GM18858 (cell line): ENCODE measurements around the gene CLMP.
"Not testable (repeated sequence)": the region's sequence is repeated elsewhere in the genome, so short reads cannot be mapped to it uniquely, and the experiment has no call there.

Experiments used
- ATAC-seq: cut with Tn5 transposase; IDR thresholded peaks from one replicate; pipeline ENCODE4 v1.9.1; 2021; ENCODE audit not compliant: unreplicated experiment

CLMP gene

GRCh38 chr11:123059041-123059920 lies 135.8 kb downstream of the CLMP start:
- ATAC-seq, result not testable (repeated sequence)

DNA sequence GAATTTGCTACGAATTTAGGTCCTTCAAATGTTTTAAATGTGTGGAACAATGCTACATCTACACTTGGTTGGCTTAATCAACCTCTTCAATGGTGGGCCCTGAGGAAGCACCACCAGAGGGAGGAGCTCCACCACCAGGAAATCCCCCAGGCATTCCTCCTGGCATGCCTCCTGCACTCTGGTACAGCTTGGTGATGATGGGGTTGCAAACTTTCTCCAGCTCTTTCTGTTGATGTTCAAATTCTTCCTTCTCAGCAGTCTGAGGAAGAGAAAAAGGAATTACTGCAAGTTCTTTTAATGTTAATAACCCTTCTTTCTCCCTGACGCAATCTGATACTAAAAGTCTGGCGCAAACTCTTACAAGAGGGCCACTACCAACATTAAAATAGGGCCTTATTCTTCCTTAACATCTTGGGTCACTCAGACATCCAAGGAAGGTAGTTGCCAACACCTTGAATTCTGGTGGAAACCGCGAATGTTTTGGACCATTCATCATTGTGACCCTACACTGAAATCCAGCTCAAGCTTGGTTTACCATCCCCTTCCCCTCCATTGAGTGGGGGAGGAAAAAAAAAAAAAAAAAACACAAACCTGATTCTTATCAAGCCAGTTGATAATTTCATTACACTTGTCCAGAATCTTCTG lies 137.3 kb downstream of the CLMP start:
- no peak for ATAC-seq

- ATAC-seq, result no peak
These were observed 138.1 kb downstream of the CLMP start for GRCh38 chr11:123056835-123057491.

DNA sequence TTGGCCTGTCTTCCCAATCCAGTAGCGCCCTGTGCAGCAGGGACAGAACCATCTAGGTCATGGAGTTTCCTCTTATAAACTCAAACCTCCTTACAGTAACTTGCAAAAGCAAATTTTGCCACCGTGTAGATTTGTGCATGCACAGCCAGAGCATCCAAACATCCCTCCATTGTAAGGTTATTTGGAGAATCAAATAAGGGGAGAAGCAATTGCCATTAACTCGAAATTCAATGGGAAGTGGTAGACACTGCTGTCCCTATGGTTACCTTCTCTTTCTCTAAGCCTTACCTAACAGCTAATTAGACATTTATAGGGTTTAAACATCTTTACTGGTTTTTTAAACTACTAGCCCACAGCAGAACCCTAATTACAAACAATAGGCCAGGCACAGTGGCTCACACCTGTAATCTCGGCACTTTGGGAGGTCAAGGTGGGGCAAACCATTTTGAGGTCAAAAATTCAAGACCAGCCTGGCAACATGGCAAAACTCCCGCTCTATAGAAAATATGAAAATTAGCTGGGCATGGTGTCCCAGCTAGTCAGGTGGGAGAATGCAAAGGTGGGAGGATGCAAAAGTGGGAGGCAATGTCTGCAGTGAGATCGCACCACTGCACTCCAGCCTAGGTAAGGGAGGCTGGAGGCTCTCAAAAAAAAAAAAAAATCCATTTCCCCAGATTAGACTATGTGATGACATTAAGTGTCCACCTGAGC lies 139.7 kb downstream of the CLMP start:
- no peak for ATAC-seq

DNA sequence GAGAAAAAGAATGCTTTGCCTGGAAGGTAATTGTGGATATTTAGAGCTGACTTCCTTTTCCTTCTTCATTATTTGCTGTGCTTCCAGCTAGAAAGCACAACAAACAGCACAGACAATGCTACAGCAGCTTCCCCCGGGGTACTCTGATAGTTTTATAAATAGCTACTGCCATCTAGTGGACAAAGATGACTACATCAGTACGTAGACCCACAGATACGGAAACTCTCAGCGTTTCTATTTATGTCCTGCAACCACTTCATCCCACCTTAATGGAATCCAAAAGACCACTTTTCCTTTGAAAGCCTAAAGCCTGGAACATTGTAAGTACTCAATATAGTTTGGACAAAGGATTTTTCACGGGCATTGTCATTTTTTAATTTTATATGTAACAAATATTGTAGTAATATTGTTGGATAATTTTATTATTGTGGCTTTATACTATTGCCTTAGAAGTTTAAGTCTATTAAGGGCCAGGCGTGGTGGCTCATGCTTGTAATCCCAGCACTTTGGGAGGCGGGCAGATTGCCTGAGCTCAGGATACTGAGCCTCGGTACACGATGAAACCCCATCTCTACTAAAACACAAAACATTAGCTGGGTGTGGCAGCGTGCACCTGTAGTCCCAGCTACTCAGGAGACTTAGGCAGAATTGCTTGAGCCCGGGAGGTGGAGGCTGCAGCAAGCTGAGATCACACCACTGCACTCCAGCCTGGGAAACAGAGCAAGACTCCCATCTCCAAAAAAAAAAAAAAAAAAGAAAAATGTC lies 140.6 kb downstream of the CLMP start:
- ATAC-seq, result peak; percentile 63

DNA sequence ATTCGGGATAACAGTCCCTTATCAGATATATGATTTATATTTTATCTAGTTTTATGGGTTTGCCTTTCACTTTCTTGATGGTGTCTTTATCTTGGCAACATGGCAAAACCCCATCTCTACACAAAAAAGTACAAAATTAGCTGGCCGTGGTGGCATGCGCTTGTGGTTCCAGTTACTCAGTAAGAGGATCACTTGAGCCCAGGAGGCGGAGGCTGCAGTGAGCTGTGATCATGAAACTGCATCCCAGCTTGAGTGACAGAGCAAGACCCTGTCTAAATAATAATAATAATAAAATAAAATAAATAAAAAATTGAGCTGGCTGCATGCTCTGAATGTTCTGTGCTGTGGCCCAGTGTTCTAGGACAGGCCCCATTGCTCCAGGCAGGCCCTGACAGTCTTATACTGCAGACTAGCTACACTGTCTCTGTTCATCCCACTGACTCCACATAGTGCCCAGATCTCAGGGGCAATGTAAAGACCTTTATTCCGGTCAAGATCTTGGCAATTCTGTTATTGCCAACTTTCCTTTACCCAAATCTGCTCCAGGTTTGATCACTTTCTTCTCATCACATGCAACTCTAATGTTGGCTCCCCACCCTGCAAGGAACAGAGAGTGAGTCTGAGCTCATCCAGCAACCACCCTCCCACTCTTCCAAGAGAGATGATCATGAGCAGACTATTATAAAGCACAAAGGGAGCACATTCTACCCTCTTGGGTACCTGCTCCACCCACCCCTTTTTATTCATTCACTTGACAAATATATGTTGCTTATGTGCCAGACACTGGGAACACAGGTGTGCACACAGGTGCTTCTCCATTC lies 141.9 kb downstream of the CLMP start:
- ATAC-seq, result no peak

GRCh38 chr11:123051634-123052033 lies 143.4 kb downstream of the CLMP start:
- ATAC-seq, result no peak

- ATAC-seq, result no peak
These were observed 143.9 kb downstream of the CLMP start for GRCh38 chr11:123051146-123051545.

- no peak for ATAC-seq
These were observed 147.1 kb downstream of the CLMP start for GRCh38 chr11:123047947-123048293.

DNA sequence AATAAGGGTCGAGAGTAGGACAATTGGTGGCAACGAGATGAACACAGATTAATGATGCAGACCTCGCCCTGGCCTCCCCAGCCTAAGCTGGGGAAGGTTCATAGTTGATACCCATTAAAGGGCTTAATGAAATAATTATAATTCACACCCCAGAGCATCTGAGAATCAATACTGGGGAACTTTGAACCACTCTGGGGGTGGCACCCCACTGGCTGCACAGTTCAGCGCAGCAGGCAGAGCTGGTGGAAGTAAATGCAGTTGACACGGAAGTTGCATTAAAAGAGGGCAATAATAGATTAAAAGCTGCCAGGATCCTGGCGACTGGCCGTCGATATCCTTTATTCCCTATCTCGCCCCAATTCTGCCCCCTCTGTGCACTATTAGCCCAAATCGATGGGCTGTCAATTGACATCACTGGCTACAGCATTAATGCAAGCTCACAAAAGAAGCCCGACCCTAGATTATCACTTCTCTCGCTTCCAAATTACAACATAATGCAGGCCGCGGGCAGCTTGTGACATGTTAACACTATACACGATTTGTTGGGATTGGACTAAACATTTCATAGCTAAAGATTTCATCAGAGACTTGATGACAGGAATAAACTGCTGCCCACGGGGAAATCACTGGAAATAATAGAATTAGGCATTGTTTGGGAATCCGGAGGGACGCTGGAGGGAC lies 147.6 kb downstream of the CLMP start:
- ATAC-seq, result no peak

DNA sequence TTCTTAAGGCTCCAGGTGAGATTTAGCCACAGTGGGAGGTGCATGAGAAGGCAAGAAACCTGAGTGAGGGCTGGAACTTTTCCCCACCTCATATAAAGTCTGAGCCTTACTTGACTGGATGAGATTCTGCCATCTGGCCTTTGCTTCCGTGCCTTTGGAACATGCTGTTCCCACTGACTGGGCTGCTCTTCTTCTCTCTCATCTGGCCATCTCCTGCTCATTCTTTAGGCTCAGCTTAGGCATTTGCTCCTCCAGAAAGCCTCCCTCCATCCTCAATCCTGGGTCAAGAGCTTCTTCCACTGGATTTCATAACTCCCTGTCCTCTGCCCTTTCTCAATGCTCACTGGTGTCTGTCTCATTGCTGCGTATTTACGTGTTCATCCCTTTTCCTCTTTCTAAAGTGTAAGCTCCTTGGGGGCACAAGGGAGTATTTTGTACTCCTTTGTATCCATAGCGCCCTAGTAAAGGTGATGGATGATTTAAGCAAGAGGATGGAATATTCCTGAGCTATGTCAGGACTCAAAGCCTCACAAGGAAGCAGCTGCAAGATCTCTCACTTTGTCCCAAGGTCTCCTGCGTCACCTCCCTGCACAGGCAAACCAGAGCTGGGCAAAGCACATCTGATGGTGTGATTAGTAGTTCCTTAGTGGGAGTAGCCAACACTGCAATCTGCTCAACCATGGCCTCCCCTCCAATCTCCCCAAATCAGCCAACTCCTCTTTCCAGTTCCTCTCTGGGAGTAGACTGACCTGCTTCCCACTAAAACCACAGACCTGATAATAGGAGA lies 148.4 kb downstream of the CLMP start:
- no peak for ATAC-seq

DNA sequence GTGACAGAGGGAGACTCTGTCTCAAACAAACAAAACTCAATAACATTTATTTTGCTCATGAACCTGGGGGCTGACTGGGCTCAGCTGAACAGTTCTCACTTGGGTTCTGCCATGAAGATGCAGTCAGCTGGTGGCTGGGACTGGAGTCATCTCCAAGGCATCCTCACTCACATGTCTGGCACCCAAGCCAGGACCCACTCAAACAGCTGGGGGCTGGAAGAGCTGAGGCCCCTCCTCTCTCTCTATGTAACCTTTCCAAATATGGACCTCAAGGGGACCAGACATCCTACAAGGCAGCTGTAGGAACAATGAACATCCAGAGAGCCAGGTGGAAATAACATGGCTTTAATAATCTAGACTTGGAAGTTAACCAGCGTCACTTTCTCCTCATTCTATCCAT lies 149.9 kb downstream of the CLMP start:
- ATAC-seq, result no peak

GRCh38 chr11:123041185-123041584 lies 153.9 kb downstream of the CLMP start:
- ATAC-seq, result no peak

GRCh38 chr11:123040111-123040432 lies 155.0 kb downstream of the CLMP start:
- no peak for ATAC-seq

DNA sequence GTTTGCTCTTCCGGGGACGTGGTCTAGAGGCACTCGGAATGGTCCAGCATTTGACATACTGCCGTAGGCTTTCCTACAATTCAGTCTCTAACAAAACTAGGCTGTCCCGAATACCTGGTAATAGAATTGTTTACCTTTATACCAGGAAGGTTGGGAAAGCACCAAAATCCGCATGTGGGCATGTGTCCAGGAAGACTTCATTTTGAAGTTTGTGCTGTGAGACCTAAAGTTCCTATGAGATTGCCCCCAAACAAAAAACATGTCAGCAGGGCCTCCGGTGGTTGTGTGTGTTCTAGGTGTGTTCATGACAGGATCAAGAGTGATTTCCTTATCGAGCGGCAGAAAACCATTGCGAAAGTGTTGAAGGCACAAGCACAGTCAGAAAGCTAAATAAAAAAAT lies 159.2 kb downstream of the CLMP start:
- ATAC-seq, result no peak

DNA sequence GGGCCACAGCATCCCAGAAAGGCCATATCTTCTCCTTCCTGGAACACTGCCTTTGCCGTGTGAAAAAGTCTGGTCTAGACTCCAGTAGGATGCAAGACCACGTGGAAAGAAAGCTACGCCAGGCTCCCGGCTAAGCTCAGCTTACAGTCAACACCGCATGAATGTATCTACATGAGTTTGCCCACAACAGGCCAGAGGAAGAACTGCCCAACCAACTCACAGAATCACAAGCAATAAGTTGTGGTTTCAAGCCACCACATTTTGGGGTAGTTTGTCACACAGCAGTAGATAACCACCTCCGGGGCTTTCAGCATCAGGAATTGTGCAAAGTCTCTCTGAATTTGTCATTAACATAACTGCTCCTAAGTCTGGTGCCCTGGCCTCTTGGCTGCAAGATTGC lies 160.5 kb downstream of the CLMP start:
- ATAC-seq, result no peak

- ATAC-seq, result no peak
These were observed 161.2 kb downstream of the CLMP start for GRCh38 chr11:123033895-123034294.

- ATAC-seq, result no peak
These were observed 164.5 kb downstream of the CLMP start for GRCh38 chr11:123030517-123030916.

DNA sequence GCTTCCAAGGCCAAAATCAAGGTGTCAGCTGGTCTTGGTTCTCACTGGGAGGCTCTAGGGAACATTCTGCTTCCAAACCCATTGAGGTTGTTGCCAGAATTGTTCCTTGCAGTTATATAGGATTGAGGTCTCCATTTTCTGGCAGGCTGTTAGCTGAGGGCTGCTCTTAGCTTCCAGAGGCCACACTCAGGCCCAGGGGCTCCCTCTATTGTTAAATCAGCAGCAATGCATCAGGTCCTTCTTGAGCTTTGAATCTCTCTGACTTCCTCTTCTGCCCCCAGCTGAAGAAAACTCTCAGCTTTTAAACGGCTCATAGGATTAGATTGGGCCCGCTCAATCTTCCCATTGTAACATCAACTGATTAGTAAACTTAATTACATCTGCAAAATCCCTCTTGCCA lies 174.1 kb downstream of the CLMP start:
- no peak for ATAC-seq
